ENCODE results near the gene PRLR.

DNA sequence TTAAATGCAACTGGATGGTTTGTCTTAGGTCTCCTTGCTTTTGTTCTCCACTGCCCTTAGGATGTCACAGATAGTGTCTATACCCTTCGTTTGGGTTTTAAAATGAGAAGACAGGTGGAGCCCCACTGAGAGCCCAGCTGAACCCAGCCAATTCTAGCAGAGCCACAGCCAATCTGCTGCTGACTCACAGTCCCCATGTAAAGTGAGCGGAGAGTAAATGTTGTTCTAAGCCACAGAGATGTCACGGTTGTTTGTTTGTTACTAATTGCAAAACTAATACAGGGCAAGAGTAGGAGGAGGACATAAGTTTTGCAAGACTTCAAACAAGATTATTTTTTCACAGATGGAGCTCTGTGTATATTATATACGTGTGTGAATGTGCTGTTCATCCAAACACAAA, 132.1 kb downstream of the PRLR start:
- no peak for TF ChIP-seq EZH2 (IDR thresholded peaks at IDR 0.05; ENCODE audit: borderline replicate concordance)
- TF ChIP-seq, protein P1, sequence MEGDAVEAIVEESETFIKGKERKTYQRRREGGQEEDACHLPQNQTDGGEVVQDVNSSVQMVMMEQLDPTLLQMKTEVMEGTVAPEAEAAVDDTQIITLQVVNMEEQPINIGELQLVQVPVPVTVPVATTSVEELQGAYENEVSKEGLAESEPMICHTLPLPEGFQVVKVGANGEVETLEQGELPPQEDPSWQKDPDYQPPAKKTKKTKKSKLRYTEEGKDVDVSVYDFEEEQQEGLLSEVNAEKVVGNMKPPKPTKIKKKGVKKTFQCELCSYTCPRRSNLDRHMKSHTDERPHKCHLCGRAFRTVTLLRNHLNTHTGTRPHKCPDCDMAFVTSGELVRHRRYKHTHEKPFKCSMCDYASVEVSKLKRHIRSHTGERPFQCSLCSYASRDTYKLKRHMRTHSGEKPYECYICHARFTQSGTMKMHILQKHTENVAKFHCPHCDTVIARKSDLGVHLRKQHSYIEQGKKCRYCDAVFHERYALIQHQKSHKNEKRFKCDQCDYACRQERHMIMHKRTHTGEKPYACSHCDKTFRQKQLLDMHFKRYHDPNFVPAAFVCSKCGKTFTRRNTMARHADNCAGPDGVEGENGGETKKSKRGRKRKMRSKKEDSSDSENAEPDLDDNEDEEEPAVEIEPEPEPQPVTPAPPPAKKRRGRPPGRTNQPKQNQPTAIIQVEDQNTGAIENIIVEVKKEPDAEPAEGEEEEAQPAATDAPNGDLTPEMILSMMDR (IDR thresholded peaks at IDR 0.05; ENCODE audit: poor library complexity): no peak

Data from hepatocyte (in vitro differentiated cells).